HG03139 (cell line): Measurements from ENCODE around the gene EOLA2.
"Not testable (repeated sequence)": the region's sequence is repeated elsewhere in the genome, so short reads cannot be mapped to it uniquely, and the experiment has no call there.

ENCODE experiments used
- ATAC-seq: cut with Tn5 transposase; IDR thresholded peaks from one replicate; pipeline ENCODE4 v1.9.1; 2021; ENCODE audit not compliant: unreplicated experiment

Gene EOLA2

GRCh38 chrX:149933547-149933946 lies 4.7 kb downstream of the EOLA2 start:
- ATAC-seq: not testable (repeated sequence)

DNA sequence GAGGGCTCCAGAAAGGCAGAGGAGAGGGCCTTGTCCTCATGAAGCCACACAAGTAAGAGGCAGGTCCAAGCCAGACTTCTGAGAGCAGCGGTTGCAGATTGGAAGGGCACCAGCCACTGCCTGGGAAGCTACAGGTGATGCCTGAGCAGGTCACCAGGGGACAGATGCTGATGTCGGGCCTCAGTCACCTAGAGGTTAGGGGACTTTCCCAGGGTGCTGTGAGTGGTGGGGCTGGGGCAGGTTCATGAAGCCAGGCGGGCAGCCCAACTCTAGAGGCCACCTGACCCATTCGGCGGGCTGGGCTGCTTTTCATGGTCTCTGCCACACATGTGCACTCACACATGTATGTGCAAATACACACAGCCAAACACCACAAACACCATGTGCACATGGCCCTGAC lies 5.3 kb downstream of the EOLA2 start:
- not testable (repeated sequence) for ATAC-seq

- not testable (repeated sequence) for ATAC-seq
Observed at GRCh38 chrX:149932150-149932549, 6.1 kb downstream of the EOLA2 start.

DNA sequence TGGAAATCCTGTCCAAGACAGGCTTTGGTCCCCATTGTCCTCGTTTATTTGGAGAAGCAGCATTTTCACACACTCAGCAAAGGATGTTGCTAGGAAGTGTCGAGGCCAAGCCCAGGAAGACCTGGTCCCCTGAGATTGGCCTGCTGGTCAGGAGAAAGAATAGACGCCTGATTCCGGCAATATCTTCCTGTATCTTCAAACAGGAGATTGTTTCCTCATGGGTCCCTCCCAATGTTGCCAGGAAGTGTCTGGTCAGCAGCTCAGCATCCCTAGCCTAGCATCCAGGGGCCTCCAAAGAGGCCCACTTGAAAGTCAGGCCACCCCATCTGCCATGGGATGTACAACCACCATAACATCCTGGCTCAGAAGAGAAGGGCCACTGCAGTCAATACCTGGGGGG lies 6.9 kb downstream of the EOLA2 start:
- not testable (repeated sequence) for ATAC-seq

GRCh38 chrX:149929400-149929799 lies 8.9 kb downstream of the EOLA2 start, which contains the start of gene HSFX4:
HSFX4 (plus strand) TSS chrX:149929573; CDS start chrX:149929645, 72 bp downstream.
- not testable (repeated sequence) for ATAC-seq

DNA sequence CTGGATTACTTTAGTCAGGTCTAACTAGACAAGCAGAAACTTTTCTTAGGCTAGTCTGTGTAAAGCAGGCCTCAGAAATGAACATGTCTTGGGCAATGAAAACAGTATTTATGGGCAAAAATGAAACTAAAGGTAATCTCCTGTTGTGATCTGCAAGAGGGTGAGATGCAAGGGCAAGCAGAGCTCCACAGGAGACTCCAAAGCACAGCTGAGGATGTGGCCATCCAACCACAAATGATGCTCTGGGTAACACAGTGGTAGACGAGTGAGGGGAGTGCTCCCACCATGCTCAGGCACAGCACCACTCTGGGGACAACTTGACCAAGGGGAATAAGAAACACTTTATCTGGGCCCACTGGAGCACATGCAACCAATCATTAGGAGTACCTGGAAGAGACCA lies 9.7 kb downstream of the EOLA2 start:
- not testable (repeated sequence) for ATAC-seq

GRCh38 chrX:149927964-149928258 lies 10.4 kb downstream of the EOLA2 start:
- ATAC-seq: not testable (repeated sequence)

- not testable (repeated sequence) for ATAC-seq
Observed at GRCh38 chrX:149927245-149927963, 10.9 kb downstream of the EOLA2 start.

DNA sequence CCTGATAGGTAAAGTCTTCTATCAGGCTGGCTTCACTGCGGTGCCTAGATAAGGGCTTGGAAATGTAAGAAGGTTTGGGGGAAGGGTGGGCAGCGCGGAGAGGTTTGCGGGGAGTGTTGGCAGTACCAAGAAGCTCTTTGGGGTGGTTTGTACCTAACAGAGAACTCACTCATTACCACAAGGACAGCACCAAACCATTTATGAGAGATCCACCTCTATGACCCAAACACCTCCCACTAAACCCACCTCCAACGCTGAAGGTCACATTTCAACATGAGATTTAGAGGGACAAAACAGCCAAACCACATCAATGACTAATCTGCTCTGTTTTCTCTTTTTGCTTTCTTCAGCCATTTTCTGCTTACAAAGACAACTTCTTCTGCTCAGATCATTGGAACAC lies 13.9 kb downstream of the EOLA2 start:
- not testable (repeated sequence) for ATAC-seq

DNA sequence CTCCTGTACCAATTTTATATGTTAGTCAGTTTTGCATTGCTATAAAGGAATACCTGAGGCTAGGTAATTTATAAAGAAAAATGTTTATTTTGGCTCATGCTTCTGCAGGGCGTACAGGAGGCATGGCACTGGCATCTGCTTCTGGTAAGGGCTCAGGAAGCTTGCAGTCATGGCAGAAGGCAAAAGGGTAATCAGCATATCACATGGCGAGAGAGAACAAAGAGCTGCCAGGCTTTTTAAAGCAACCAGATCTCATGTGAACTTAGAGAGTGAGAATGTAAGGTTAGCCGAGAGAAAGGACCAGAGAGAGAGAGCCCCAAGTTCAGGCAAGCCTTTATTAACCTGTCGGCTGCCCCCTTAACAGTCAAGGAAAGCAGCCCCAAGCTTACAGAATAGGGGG lies 14.5 kb downstream of the EOLA2 start:
- ATAC-seq: not testable (repeated sequence)

GRCh38 chrX:149916745-149917392 lies 21.4 kb downstream of the EOLA2 start:
- ATAC-seq: no peak

- ATAC-seq: no peak
Observed at GRCh38 chrX:149910178-149910695, 28.1 kb downstream of the EOLA2 start.

GRCh38 chrX:149909324-149910177 lies 28.7 kb downstream of the EOLA2 start:
- ATAC-seq: no peak

DNA sequence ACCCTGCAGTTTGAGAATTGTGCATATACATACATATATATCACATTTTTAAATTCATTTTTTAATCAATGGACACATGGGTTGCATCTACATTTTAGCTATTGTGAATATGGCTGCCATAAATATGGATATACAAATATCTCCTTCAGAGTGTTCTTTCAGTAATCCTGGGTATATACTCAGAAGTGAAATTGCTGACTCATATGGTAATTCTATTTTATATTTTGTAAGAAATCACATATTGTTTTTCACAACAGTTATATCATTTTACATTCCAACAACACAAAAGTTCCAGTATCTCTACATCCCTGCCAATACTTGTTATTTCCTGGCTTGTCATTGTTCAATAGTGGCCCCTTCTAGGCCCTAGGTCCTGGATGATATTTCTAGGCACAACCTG lies 29.6 kb downstream of the EOLA2 start:
- no peak for ATAC-seq

DNA sequence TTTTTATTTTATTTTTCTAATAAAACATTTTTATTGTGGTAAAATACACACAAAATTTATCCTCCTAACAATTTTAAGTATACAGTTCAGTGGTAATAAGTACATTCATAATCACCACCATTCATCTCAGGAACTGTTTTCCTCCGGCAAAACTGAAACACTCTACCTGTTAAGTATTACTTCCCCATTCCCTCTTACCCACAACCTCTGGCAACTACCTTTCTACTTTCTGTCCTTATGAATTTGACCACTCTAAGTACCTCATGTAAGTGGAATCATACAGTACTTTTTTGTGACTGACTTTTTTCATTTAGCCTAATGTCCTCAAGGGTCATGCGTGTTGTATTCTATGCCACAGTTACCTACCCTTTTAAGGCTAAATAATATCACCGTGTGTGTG lies 30.0 kb downstream of the EOLA2 start:
- peak; percentile 62 for ATAC-seq

DNA sequence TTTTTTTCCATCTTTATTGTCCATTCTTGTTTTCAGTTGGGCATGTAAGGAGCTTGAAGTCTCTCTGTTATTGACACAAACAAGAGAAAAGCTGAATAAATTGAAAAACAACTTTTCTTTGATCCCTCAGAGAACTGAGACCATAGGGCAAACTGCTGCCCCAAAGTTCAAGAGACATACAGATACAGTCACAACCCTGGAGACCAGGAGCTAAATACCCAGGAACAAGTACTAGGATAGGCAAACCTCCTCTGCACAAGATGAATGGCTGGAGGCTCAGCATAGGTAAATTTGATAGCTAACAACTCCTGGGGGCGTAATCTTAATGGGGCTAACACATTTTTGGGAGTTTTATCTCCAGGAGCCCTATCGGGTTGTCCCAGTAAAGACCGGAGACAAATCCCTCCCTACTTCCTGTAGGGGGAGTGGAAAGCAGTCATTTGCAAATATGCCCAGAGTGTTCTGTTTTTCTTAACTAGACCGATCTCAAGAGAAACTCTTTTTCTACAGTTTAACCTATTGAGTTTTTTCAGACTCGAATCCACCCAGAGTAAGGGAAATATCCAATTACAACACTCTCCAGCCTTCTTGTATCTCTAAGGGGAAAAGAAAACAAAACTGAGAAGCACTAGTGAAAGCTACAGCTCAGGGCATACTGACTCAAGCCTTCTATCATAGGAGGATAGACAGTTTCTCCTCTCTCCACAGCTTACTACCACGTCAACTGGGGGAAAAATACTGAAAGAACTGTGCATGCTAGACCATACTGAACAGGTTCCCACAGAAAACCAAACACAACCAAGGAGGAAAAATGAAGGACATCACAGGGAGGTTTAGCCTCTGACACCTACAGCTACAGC lies 34.2 kb downstream of the EOLA2 start:
- ATAC-seq: peak; percentile 81

GRCh38 chrX:149898554-149898953 lies 39.7 kb downstream of the EOLA2 start:
- no peak for ATAC-seq

- ATAC-seq: not testable (repeated sequence)
Observed at GRCh38 chrX:149890828-149891227, 47.5 kb downstream of the EOLA2 start.
